HG03097 (cell line): ENCODE data around the gene LRIG3.
"Not testable (repeated sequence)": the region's sequence is repeated elsewhere in the genome, so short reads cannot be mapped to it uniquely, and the experiment has no call there.

ENCODE experiments used
- ATAC-seq: cut with Tn5 transposase; IDR thresholded peaks from one replicate; pipeline ENCODE4 v1.9.1; 2021; ENCODE audit not compliant: unreplicated experiment, low FRiP score

The LRIG3 gene, protein sequence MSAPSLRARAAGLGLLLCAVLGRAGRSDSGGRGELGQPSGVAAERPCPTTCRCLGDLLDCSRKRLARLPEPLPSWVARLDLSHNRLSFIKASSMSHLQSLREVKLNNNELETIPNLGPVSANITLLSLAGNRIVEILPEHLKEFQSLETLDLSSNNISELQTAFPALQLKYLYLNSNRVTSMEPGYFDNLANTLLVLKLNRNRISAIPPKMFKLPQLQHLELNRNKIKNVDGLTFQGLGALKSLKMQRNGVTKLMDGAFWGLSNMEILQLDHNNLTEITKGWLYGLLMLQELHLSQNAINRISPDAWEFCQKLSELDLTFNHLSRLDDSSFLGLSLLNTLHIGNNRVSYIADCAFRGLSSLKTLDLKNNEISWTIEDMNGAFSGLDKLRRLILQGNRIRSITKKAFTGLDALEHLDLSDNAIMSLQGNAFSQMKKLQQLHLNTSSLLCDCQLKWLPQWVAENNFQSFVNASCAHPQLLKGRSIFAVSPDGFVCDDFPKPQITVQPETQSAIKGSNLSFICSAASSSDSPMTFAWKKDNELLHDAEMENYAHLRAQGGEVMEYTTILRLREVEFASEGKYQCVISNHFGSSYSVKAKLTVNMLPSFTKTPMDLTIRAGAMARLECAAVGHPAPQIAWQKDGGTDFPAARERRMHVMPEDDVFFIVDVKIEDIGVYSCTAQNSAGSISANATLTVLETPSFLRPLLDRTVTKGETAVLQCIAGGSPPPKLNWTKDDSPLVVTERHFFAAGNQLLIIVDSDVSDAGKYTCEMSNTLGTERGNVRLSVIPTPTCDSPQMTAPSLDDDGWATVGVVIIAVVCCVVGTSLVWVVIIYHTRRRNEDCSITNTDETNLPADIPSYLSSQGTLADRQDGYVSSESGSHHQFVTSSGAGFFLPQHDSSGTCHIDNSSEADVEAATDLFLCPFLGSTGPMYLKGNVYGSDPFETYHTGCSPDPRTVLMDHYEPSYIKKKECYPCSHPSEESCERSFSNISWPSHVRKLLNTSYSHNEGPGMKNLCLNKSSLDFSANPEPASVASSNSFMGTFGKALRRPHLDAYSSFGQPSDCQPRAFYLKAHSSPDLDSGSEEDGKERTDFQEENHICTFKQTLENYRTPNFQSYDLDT

DNA sequence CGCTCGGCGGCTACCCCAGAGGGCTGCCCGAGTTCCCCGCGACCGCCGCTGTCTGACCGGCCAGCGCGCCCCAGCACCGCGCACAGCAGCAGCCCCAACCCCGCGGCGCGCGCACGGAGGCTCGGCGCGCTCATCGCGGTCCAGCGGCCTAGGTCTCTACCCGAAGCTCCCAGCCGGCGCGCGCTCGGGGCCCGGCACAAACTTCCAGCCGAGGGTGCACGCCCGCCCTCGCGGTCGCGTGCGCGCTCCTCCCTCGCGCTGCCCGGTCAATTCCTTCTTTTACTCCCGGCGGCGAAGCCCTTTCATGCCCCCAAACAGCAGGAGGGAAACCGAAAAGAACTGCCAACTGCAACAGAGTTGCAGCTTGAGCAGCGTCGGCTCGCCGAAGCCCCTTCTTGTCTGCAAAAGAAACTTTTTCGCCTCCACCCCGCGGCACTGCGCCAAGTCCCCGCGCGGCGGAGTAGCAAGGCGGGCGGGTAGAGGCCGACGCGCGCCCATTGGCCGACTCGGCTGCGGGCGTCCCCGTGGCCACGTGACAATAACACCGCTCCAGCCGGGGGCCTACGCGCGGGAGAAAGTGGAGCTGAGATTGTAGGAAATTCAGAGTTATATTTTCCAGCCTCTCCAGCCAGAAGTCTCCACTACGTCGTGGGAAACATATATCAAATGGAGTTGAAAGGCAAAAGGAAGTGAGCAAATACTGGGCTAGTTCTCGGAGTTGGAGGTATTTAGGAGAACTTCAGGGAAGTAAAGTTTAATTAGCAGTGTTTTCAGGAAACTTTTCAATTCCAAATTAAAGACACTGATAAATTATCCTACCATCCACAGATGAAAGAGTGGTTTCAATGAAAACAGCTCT is at the start of gene LRIG3:
TSS of gene LRIG3 (minus strand) at position 403 of the 859 bp plus-strand sequence. CDS start at position 134, 269 bp downstream.
- peak; percentile 96 for ATAC-seq

GRCh38 chr12:58969237-58969636 is 48.9 kb upstream of the LRIG3 start:
- ATAC-seq, result no peak

- ATAC-seq, result no peak
These were observed 47.3 kb upstream of the LRIG3 start for GRCh38 chr12:58967561-58967960.

DNA sequence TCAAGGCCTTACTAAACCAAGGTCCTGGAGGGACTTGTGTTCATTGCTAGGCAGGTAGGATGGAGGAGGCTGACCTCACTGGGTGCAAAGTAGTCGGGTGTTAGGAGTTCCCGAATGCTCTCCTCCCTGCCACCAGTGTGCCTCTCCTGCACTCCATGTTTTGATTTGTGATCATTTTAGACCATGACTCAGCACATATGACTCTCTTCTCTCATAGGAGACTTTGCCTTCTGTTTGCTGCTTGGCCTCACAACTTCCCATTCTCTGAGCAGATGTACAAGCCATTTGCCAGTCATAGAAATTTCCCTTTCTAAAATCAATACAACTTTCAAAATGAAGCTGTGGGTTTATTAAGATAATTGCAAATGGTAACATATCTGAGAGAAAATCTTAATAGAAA is 46.6 kb upstream of the LRIG3 start:
- ATAC-seq, result no peak

GRCh38 chr12:58965568-58965967 is 45.3 kb upstream of the LRIG3 start:
- ATAC-seq, result no peak

DNA sequence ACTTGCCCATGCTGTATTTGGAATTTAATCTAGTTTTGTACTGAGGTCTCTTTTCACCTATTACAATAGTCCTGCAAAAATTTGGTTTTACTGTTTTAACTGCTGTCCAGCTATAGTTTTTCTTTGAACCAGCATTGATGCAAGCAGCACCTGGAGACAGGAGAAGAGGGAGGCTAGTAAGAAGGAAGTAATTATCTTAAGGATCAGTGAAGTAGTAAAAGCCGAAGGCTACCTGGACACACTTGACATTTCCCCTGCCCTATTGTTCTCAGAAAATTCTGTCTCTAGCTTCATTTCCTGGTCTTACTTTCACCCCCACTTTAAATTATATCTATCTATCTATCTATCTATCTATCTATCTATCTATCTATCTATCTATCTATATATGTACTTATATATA is 43.5 kb upstream of the LRIG3 start:
- ATAC-seq, result no peak

- ATAC-seq, result no peak
These were observed 41.6 kb upstream of the LRIG3 start for GRCh38 chr12:58961906-58962305.

DNA sequence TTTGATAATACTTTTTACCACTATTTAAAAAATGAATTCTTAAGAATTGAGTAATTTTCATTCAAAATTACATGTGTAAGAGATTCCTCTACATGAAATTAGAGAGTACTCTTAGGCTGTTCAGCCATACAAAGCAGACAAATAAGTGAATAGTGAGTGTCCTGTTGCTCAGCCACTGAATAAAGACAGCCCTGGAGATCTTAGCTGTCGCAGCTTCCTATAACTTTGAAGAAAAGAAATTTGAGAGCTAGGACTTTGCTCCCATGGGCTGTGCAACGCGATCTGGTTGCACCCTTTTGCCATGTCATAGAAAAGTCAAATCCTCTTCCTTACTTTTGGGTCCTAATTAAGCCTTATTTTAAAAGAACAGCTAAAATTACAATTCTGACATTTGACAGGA is 40.9 kb upstream of the LRIG3 start:
- ATAC-seq, result no peak

GRCh38 chr12:58959639-58960300 is 39.5 kb upstream of the LRIG3 start:
- ATAC-seq, result no peak

DNA sequence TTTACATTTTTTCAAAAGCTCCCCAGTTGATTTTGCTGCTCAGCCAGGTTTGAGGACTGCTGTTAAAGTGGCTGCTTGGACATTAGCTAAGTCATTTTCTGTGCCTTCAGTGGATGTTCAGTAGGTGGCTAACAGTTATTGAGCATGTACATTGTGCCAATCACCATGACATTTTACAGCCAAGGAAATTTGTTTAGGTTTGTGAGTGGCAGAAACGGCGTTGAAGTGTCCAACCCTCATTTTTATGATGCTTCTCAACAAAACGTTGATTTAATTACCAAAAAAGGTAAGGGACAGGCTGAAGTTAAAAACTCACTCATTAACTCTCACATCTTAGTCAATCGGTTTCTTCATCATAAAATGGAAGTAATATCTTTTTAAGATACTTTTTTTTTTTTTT is 37.0 kb upstream of the LRIG3 start:
- ATAC-seq, result no peak

GRCh38 chr12:58955849-58956248 is 35.5 kb upstream of the LRIG3 start:
- no peak for ATAC-seq

- no peak for ATAC-seq
These were observed 33.7 kb upstream of the LRIG3 start for GRCh38 chr12:58954002-58954401.

DNA sequence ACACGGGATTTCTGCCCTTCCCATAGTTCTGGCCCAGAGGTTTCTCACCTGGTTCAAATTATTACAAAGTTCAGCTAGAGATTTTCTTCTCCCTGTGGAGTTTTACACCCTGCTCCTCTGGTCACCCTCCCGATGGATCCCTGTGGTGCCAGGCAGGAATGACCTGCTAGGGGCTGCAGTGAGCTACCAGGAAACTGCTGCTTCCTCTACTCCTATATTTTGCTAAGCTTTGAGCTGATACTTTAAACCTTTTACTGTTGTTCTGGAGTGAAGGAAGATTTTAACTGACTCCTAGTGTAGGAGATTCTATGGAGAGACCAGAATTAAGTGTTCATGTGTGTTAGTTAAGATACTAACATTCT is 30.4 kb upstream of the LRIG3 start:
- no peak for ATAC-seq

GRCh38 chr12:58949954-58950738 is 29.8 kb upstream of the LRIG3 start:
- ATAC-seq, result not testable (repeated sequence)

- no peak for ATAC-seq
These were observed 22.8 kb upstream of the LRIG3 start for GRCh38 chr12:58943079-58943478.

DNA sequence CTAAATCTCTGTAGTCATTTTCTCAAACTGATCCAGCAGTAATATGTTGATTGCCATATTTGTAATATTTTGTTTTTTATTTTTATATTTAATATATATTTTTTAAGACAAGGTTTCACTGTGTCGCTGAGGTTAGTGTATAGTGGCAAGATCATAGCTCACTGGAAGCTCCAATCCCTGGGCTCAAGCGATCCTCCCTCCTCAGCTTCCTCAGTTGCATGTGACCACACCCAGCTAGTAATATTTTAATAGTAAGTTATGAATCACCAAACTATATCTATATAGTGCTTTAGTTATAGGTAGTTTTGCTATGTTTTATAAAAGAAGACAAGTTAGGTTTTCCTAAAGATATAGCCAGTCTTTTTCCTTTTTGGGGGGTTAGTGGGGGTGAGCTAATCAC is 22.0 kb upstream of the LRIG3 start:
- ATAC-seq, result no peak

DNA sequence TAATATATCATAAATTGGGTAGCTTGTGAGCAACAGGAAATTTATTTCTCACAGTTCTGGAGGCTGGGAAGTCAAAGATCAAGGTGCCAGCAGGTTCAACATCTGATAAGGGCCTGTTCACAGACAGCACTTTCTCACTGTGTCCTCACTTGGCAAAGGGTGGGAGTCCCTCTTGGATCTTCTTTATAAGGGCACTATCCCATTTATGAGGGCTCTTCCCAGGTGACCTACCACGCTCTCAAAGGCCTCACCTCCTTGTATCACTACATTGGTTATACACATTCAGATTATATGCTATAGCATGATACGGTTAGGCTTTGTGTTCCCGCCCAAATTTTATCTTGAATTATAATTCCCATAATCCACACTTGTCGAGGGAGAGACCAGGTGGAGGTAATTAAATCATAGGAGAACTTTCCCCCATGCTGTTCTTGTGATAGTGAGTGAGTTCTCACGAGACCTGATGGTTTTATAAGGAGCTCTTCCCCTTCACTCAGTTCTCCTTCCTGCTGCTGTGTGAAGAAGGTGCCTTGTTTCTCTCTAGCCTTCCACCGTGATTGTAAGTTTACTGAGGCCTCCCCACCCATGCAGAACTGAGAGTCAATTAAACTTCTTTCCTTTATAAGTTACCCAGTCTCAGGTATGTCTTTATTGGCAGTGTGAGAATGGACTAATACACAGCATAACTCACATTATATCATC is 19.2 kb upstream of the LRIG3 start:
- ATAC-seq, result no peak

DNA sequence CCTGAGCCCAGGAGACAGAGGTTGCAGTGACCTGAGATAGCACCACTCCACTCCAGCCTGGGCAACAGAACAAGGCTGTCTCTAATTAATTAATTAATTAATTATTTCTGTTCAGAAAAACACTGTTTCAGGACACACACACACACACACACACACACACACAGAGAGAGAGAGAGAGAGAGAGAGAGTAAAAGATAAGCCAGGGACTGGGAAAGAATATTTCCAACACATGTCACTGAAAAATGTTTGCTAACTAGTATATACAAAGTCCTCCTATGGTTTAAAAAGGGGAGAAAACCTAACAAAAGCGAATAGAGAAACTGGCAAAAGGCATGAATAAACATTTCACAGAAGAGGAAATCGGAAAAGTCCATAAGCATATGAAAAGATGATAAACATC is 18.1 kb upstream of the LRIG3 start:
- ATAC-seq, result no peak
